Measurements from ENCODE around the gene EFHC1.

Gene EFHC1

GRCh38 chr6:52553719-52554118 lies 133.6 kb downstream of the EFHC1 start:
- Histone ChIP-seq H3K4me1 (ENCODE audit: control insufficient read depth, insufficient read depth, low read length) (peaks cover 51% of the 10 kb centered on the region), H3K27ac (ENCODE audit: low read length) (no peak overlapping the region), H3K4me3 (ENCODE audit: low read length in 2 of 2) (no peak overlapping the region), H3K9me3 (ENCODE audit: control insufficient read depth in 2 of 2, low read length in 2 of 2) (no peaks in the 10 kb centered on the region), H3K36me3 (ENCODE audit: control insufficient read depth in 2 of 2, insufficient read depth in 2 of 2, low read length in 2 of 2) (no peaks in the 10 kb centered on the region), H3K27me3 (ENCODE audit: control insufficient read depth in 1 of 2, insufficient read depth in 2 of 2, low read length in 2 of 2) (no peaks in the 10 kb centered on the region), H3K9ac (ENCODE audit: low read length in 2 of 2) (no peak overlapping the region)

- no peak overlapping the region for H3K4me3 ChIP-seq (ENCODE audit: low read length in 2 of 2)
- no peak overlapping the region for H3K9ac ChIP-seq (ENCODE audit: low read length in 2 of 2)
- no peaks in the 10 kb centered on the region for H3K9me3 ChIP-seq (ENCODE audit: control insufficient read depth in 2 of 2, low read length in 2 of 2)
- no peak overlapping the region for H3K27ac ChIP-seq (ENCODE audit: low read length)
- no peaks in the 10 kb centered on the region for H3K36me3 ChIP-seq (ENCODE audit: control insufficient read depth in 2 of 2, insufficient read depth in 2 of 2, low read length in 2 of 2)
- no peaks in the 10 kb centered on the region for H3K27me3 ChIP-seq (ENCODE audit: control insufficient read depth in 1 of 2, insufficient read depth in 2 of 2, low read length in 2 of 2)
- H3K4me1 ChIP-seq (ENCODE audit: control insufficient read depth, insufficient read depth, low read length), result peaks cover 48% of the 10 kb centered on the region
Observed at GRCh38 chr6:52554684-52555280, 134.6 kb downstream of the EFHC1 start.

GRCh38 chr6:52555518-52556233 lies 135.5 kb downstream of the EFHC1 start:
- Histone ChIP-seq H3K9me3 (ENCODE audit: control insufficient read depth in 2 of 2, low read length in 2 of 2) (no peaks in the 10 kb centered on the region), H3K4me1 (ENCODE audit: control insufficient read depth, insufficient read depth, low read length) (peaks cover 42% of the 10 kb centered on the region), H3K27me3 (ENCODE audit: control insufficient read depth in 1 of 2, insufficient read depth in 2 of 2, low read length in 2 of 2) (no peaks in the 10 kb centered on the region), H3K9ac (ENCODE audit: low read length in 2 of 2) (peak overlapping the region in 1 of 2 donors; percentile 7), H3K36me3 (ENCODE audit: control insufficient read depth in 2 of 2, insufficient read depth in 2 of 2, low read length in 2 of 2) (no peaks in the 10 kb centered on the region), H3K27ac (ENCODE audit: low read length) (no peak overlapping the region), H3K4me3 (ENCODE audit: low read length in 2 of 2) (no peak overlapping the region)

- H3K9ac ChIP-seq (ENCODE audit: low read length in 2 of 2), result no peak overlapping the region
- H3K4me3 ChIP-seq (ENCODE audit: low read length in 2 of 2), result peak overlapping the region; percentile 17 to 40
- no peaks in the 10 kb centered on the region for H3K36me3 ChIP-seq (ENCODE audit: control insufficient read depth in 2 of 2, insufficient read depth in 2 of 2, low read length in 2 of 2)
Observed at GRCh38 chr6:52557389-52558265, 137.5 kb downstream of the EFHC1 start.

GRCh38 chr6:52558266-52559000 lies 138.3 kb downstream of the EFHC1 start:
- peak overlapping the region; percentile 37 for H3K27ac ChIP-seq (ENCODE audit: low read length)
- no peaks in the 10 kb centered on the region for H3K9me3 ChIP-seq (ENCODE audit: control insufficient read depth in 2 of 2, low read length in 2 of 2)
- peaks cover 22% of the 10 kb centered on the region for H3K4me1 ChIP-seq (ENCODE audit: control insufficient read depth, insufficient read depth, low read length)
- H3K9ac ChIP-seq (ENCODE audit: low read length in 2 of 2), result no peak overlapping the region
- no peaks in the 10 kb centered on the region for H3K27me3 ChIP-seq (ENCODE audit: control insufficient read depth in 1 of 2, insufficient read depth in 2 of 2, low read length in 2 of 2)
- no peaks in the 10 kb centered on the region for H3K36me3 ChIP-seq (ENCODE audit: control insufficient read depth in 2 of 2, insufficient read depth in 2 of 2, low read length in 2 of 2)
- peak overlapping the region in 1 of 2 donors; percentile 9 for H3K4me3 ChIP-seq (ENCODE audit: low read length in 2 of 2)

More at GRCh38 chr6:52557389-52558265, 137.5 kb downstream of the EFHC1 start:
- Histone ChIP-seq H3K27ac (ENCODE audit: low read length) (peak overlapping the region; percentile 37), H3K27me3 (ENCODE audit: control insufficient read depth in 1 of 2, insufficient read depth in 2 of 2, low read length in 2 of 2) (no peaks in the 10 kb centered on the region), H3K9me3 (ENCODE audit: control insufficient read depth in 2 of 2, low read length in 2 of 2) (no peaks in the 10 kb centered on the region), H3K4me1 (ENCODE audit: control insufficient read depth, insufficient read depth, low read length) (peaks cover 27% of the 10 kb centered on the region)

- Histone ChIP-seq H3K4me3 (ENCODE audit: low read length in 2 of 2) (no peak overlapping the region), H3K9ac (ENCODE audit: low read length in 2 of 2) (no peak overlapping the region), H3K4me1 (ENCODE audit: control insufficient read depth, insufficient read depth, low read length) (peaks cover 36% of the 10 kb centered on the region), H3K27ac (ENCODE audit: low read length) (no peak overlapping the region), H3K9me3 (ENCODE audit: control insufficient read depth in 2 of 2, low read length in 2 of 2) (no peaks in the 10 kb centered on the region), H3K36me3 (ENCODE audit: control insufficient read depth in 2 of 2, insufficient read depth in 2 of 2, low read length in 2 of 2) (no peaks in the 10 kb centered on the region), H3K27me3 (ENCODE audit: control insufficient read depth in 1 of 2, insufficient read depth in 2 of 2, low read length in 2 of 2) (no peaks in the 10 kb centered on the region)
Observed at GRCh38 chr6:52560462-52560861, 140.3 kb downstream of the EFHC1 start.

GRCh38 chr6:52562911-52563310 lies 142.8 kb downstream of the EFHC1 start:
- no peaks in the 10 kb centered on the region for H3K27me3 ChIP-seq (ENCODE audit: control insufficient read depth in 1 of 2, insufficient read depth in 2 of 2, low read length in 2 of 2)
- H3K36me3 ChIP-seq (ENCODE audit: control insufficient read depth in 2 of 2, insufficient read depth in 2 of 2, low read length in 2 of 2), result no peaks in the 10 kb centered on the region
- H3K9ac ChIP-seq (ENCODE audit: low read length in 2 of 2), result no peak overlapping the region
- peaks cover 36% of the 10 kb centered on the region for H3K4me1 ChIP-seq (ENCODE audit: control insufficient read depth, insufficient read depth, low read length)
- H3K9me3 ChIP-seq (ENCODE audit: control insufficient read depth in 2 of 2, low read length in 2 of 2), result no peaks in the 10 kb centered on the region
- H3K4me3 ChIP-seq (ENCODE audit: low read length in 2 of 2), result no peak overlapping the region
- H3K27ac ChIP-seq (ENCODE audit: low read length), result no peak overlapping the region

GRCh38 chr6:52564856-52565255 lies 144.7 kb downstream of the EFHC1 start:
- Histone ChIP-seq H3K4me3 (ENCODE audit: low read length in 2 of 2) (no peak overlapping the region), H3K27ac (ENCODE audit: low read length) (no peak overlapping the region), H3K36me3 (ENCODE audit: control insufficient read depth in 2 of 2, insufficient read depth in 2 of 2, low read length in 2 of 2) (no peaks in the 10 kb centered on the region), H3K9me3 (ENCODE audit: control insufficient read depth in 2 of 2, low read length in 2 of 2) (no peaks in the 10 kb centered on the region), H3K9ac (ENCODE audit: low read length in 2 of 2) (peak overlapping the region in 1 of 2 donors; percentile 13), H3K27me3 (ENCODE audit: control insufficient read depth in 1 of 2, insufficient read depth in 2 of 2, low read length in 2 of 2) (no peaks in the 10 kb centered on the region), H3K4me1 (ENCODE audit: control insufficient read depth, insufficient read depth, low read length) (peaks cover 46% of the 10 kb centered on the region)

GRCh38 chr6:52566201-52566600 lies 146.1 kb downstream of the EFHC1 start:
- Histone ChIP-seq H3K4me3 (ENCODE audit: low read length in 2 of 2) (no peak overlapping the region), H3K36me3 (ENCODE audit: control insufficient read depth in 2 of 2, insufficient read depth in 2 of 2, low read length in 2 of 2) (no peaks in the 10 kb centered on the region), H3K27me3 (ENCODE audit: control insufficient read depth in 1 of 2, insufficient read depth in 2 of 2, low read length in 2 of 2) (no peaks in the 10 kb centered on the region), H3K9me3 (ENCODE audit: control insufficient read depth in 2 of 2, low read length in 2 of 2) (no peaks in the 10 kb centered on the region), H3K4me1 (ENCODE audit: control insufficient read depth, insufficient read depth, low read length) (peaks cover 58% of the 10 kb centered on the region), H3K9ac (ENCODE audit: low read length in 2 of 2) (no peak overlapping the region), H3K27ac (ENCODE audit: low read length) (no peak overlapping the region)

GRCh38 chr6:52566853-52567279 lies 146.7 kb downstream of the EFHC1 start:
- H3K9ac ChIP-seq (ENCODE audit: low read length in 2 of 2), result no peak overlapping the region

More at GRCh38 chr6:52566853-52567279, 146.7 kb downstream of the EFHC1 start:
- no peaks in the 10 kb centered on the region for H3K27me3 ChIP-seq (ENCODE audit: control insufficient read depth in 1 of 2, insufficient read depth in 2 of 2, low read length in 2 of 2)
- no peaks in the 10 kb centered on the region for H3K36me3 ChIP-seq (ENCODE audit: control insufficient read depth in 2 of 2, insufficient read depth in 2 of 2, low read length in 2 of 2)
- peaks cover 64% of the 10 kb centered on the region for H3K4me1 ChIP-seq (ENCODE audit: control insufficient read depth, insufficient read depth, low read length)
- no peak overlapping the region for H3K27ac ChIP-seq (ENCODE audit: low read length)
- no peak overlapping the region for H3K4me3 ChIP-seq (ENCODE audit: low read length in 2 of 2)
- no peaks in the 10 kb centered on the region for H3K9me3 ChIP-seq (ENCODE audit: control insufficient read depth in 2 of 2, low read length in 2 of 2)

Measured in stomach smooth muscle (tissue), 2 donors.